CD4-positive, alpha-beta T cell treated with Interleukin-4 for 1 hour (primary cell): ENCODE measurements around the gene GNAI1.
"Not testable (repeated sequence)": the region's sequence is repeated elsewhere in the genome, so short reads cannot be mapped to it uniquely, and the experiment has no call there.

Source experiments
- DNase-seq, 2 donors: peaks; one replicate each; pipeline ENCODE4 v3.0.0-alpha.2; 2020 to 2022

Gene GNAI1

DNA sequence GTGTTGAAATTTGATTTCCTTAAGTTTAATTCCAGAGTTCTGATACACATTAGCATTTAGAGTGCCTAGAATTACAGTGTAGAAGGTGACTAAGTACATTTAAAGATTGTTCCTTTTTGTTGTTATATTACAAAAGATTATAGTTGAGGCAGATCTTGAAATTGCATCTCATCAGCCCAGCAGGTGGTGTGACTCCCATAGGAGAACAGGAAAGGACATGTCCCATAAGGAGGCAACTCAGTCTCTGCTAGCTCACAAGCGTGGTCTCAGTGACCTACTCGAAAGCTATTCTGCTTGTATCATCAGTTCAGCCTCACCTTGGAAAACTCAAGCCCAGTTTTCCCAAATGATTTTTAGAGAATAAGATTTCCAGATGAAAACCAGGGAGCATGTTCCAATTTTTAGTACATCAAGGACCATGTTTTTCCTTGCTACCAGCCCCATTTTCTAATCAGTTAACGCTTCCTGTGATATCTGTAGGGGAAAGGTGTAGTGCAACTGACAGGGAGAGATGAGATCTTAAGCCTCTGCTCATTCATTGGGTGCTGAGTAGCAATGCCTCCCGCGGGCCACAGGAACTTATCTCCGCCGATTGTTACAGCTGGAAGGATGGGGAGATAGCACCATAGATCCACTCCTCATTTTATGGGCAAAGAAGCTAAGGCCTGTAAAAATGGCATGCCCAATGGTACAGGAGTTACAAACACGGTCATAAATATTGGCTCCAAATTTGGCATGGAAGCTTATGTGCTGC lies 1.1 kb upstream of the GNAI1 start:
- no peak for DNase-seq

DNA sequence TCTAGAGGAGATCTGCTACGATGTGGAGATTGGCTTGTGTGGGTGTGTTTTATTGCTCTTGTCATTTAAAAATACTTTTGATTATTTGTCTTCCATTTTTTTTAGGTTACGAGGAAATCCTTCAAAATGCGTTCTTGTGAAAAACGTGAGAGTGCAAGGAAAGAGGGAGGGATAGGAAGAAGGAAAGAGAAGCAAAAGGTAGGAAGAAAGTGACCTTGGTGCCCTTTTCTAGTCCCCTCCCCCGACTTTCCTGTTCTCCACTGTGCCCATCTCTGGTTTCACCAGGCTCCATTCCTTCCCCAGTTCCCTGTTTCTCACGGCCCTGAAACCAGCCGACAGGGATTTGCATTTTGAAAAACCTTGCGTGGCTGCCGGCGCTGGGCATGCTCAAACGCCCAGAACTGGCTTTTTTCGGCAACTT lies 506 bp upstream of the GNAI1 start:
- DNase-seq, result no peak

DNA sequence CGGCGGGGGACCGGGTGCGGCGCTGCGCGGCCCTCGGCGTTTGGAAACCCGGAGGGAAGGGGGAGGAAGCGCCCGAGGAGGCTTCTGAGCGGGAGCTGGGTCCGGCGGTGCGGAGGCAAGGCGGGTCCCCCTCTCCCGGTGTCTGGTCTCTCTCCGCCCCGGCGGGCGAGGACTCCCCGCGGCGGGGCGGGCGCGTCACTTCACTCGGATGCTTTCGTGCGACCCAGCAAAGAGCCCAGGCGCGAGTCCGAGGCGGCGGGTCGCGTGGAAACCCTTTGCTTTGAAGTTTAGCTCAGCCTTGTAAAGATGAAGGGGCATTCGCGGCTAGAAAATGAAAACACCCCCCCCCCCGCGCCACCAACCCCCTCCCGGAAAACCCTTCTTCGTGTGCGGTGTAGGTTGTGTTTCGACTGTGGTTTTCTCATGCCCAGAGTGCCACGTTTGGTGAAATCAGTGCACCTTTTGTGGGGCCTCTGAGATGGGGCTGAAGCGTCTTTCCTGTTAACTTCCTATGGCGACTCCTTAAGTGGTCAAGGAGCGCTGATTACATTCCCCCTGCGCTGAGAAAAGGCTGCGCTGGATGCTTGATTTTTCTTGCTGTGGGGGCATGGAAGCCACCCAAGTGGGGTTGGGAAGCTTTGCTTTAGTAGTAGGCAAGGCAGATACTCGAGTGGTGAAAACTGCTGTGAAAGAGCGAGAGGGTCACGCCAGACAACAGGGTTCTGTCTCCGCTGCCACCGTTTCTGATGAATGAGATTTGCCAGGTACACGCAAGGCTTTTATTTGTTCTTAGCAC lies 876 bp downstream of the GNAI1 start:
- DNase-seq, result no peak

DNA sequence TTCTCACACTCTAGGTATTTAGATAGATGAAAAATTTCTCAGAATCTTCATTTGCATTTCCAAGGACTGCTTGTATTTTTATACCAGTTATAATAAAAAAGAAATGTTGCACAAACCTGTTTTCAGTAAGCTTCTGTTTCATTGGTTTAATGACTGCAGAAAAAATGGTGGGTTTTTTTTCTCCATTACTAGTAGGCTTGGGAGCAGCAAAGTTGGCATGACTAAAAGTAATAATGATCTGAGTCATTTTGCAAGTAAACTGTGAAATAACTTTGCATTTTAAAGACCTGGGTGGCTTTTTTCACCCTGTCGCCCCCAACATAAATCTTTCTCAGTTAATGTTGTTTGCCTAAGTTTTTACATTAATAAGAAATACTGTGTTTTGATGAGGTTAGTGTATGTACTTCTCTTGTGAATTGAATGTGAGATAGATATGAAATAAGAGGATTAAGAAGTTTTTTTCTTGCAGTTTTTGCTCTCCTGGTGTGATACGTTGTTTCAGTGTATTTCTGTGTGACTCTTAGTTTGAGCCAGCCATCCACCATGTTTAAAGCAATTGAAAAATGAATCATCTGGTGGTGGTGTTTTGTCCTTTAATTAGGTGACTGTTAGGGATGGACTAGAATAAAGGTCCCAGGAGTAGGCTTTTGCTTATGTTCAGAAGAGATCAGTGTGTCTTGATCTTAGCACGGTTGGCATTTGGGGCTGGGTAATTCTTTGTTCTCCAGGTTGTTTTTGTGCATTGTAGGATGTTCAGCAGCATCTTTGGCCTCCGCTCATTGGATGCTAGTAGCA lies 1.8 kb downstream of the GNAI1 start:
- DNase-seq, result no peak

DNA sequence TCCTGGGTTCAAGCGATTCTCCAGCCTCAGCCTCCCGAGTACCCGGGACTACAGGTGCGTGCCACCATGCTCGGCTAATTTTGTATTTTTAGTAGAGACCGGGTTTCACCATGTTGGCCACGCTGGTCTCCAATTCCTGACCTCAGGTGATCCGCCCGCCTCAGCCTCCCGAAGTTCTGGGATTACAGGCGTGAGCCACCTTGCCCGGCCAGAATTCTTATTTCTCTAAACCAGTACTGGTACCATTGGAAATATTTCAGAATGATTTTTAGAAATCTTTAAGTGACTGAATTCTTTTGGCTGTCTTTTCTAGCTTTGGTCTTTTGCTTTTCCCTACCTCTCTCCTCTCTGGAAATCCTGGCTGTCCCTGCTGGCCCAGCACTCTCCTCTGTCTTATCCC lies 2.8 kb downstream of the GNAI1 start:
- DNase-seq, result no peak

DNA sequence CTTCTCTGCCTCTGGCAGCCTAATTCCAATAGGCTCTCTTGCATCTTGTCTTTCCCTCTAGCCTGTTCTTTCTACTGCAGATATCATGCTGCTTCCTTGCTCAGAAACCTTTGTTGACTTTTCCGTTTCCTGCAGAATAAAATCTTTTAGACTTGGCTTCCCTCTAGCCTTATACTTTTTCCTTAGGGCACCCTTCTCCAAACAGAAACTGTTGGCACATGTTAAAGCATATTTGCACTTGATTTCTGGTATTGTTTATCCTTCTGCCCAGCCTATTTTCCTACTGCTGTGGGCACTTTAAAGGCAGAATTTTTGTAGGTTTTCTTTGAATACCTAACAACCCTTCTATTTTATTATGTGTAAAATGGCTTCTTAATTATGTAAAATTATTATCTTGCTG lies 4.6 kb downstream of the GNAI1 start:
- no peak for DNase-seq

DNA sequence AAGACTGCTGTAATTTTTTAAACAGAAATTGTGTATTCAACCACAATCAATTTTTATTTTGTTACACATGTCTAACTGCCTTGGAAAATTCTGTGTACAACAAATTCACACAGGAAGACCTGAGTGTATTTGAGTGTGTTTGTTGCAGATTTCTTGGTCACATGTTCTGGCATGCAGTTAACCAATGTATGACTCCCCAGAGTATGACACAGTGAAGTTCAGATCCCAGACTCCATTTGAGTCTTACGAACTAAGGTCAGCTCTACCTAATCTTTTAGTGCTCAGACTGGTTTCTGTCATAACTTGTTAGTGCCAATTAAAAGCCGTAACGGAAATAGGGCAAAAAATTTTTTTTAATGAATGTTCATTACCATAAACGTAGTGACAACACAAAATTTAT lies 5.8 kb downstream of the GNAI1 start:
- no peak for DNase-seq

DNA sequence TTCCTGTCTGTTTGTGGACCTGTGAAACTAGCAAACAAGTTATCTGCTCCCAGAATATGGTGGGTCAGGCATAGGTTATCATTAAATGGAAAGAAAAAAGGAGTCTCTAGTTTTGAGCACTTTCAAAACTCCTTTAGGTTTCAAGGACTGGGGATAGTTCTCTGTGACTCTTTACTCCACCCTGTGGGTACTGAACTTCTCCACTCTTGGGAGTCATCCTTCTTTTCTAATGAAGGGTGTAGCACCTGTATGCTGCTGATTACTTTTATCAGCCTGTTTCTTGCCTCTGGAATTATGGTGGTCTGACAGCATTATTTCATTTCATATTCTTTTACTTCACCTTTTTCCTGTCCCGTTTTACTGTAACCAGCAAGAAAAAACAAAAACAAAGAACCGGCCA lies 6.7 kb downstream of the GNAI1 start:
- no peak for DNase-seq

DNA sequence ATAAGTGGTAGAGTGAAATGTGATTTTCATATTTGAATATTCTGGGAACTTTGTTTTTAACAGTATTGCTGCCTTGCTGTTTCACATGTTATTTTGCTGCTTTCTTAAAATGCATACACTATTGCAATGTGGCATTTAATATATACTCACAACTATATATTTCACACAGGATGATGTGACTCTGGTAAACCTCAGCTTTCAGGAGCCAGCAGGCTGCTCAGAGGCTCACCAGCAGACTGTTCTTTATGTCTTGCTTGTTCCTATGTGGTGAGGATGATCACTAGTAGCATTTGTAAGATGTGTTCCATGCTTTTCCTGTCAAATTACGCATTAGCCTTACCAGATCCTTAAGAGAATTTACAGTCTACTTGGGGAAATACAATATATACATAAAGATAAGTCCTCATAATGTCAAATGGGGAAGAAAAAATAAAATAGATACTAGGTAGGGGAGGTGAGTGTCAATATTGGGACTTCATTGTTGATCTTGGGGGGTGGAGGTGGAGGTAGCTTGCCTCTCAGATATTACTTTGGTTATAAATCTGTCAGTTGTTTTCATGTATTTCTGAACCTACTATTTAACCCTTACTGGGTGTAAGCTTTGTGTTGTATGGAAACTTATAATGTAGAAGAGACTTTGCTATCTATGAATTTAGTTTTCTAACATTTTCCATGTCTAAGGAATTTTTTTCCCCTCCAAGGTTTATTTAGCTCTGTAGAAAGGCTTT lies 8.4 kb downstream of the GNAI1 start:
- DNase-seq, result no peak

DNA sequence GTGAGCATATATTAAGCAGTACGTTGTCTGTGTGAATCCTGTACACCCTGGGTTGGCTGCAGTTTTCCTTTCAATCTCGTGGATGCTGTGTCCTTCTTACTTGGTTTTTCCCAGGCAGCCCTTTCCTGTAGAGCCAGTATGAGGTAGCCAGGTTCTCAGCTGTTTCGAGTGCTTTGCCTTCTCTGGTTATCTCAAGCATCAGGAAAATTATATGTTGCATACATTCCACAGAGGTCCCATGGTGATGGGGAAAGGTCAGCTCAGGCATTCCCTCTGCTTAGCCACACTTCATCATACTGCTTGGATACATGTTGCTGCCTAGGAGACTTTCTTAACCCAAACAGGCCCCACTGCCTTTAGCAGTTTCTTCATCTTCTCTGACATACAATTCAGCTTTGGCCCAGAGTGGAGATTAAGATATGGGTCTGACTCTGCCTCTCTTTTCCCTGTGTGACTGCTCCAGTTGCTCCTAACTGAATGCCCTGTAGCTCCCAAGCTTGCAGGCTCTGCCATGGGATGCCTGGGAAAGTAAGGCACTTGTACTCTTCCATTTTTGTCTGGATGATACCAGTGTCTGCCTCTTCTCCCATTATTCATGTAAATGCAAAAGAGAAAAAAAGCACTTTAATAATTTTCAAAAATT lies 11.3 kb downstream of the GNAI1 start:
- DNase-seq, result no peak

DNA sequence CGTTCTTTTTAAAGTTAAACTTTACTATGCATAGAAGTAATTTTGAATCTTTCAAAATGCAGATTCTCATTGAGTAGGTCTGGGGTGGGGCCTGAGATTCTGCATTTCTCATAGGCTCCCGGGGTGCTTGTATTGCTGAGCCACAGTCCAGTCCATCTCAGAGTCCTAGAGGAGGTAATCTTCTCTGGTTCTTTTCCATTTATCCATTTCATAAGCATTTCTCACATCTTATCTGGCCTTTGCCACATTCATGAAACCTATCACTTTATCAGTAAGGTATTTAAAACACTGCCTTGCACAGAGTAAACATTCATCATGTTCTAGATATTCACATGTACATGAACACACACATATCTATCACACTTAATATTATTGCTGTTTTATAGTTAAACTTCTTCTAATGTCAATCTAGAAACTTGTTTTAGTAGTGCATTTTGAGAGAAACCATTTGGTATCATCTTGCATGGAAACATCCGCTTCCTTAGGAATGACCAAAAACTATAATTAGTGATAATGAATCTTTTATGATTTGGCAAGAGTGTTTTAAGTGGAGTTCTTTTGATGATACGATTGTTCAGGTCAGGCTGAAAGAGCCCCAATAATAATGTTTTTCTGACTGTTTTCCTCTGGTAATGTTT lies 12.0 kb downstream of the GNAI1 start:
- DNase-seq, result no peak

DNA sequence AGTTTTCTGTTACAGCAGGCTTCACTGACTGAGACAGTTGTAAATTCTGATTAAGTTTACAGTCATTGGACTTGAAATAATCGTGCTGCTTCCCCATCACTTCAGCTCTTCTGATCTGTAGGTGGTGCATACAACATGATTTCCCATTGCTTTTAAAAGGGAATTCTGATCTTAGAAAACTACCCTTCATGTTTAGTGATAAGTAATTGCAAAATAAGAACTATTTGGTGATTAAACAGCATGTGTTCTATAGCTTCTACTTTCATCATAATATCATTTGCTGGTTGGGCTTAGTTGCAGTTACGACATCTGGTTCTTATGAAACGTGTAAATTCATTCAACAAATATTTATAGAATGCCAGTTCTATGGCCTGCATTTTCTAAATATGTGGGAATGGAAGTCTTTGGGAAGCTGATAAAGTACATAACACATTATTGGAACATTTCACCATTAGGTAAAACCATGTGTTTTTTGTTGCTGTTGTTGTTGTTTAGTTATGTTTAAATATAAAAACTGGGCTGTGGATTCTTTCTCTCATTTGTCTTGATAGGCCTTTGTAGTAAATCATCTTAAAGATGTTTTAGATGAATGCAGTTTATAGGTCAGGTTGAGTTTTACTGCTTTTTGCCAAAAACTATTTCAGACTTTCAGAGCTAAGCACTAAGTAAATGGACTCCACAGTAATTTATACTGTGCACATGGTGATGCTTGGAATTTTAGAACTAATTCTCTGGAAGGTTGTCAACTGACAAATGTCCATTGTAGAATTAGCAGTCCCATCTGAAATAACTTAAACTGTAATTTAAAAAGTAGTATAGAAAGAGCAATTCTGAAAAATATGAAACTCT lies 13.1 kb downstream of the GNAI1 start:
- no peak for DNase-seq

DNA sequence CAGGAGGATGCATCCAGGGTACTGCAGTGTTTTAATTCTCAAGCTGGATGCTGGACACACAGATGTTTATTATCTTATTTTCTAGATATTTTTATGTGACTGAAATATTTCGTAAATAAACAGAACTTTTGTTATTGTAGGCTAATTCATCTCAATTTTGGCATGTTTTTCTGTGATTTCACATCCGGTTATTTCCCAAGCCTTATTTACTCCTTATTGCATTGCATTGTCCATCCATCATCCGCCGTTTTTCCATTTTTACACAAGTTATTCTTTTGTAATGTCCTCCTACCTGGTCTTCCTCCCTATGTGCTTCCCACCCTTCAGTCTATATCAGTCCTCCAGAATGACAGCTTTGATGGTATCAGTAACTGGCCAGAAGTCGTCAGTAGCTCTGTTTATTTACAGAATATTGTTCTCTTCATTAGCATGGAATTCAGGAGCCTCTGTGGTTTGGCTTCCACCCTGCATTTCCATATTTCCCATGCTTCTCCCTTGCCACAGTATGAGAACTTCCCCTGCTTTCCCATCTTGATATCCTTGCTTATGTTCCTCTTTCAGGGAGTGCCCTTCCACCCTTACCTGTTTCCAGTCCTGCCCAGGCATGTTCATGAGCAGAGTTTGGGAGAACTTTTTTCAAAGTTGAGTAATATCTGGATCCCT lies 16.1 kb downstream of the GNAI1 start:
- no peak for DNase-seq

DNA sequence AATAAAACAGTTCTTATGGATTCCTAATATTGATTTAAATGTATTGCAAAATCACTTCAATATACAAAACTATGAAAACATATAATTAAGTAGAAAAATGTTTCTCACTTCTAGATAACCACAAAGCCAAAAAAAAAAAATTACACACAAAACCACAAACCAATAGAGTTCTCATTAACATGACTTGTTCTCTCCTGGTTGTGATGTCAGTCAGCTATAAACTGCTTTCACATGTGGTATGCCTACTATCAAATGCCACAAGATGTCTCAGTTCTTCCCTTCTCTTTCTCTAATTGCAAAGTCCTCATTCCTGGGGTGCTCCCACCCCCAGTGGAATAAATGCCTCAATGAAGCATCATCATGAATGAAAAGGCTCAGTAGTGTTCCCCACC lies 16.6 kb downstream of the GNAI1 start:
- no peak for DNase-seq

DNA sequence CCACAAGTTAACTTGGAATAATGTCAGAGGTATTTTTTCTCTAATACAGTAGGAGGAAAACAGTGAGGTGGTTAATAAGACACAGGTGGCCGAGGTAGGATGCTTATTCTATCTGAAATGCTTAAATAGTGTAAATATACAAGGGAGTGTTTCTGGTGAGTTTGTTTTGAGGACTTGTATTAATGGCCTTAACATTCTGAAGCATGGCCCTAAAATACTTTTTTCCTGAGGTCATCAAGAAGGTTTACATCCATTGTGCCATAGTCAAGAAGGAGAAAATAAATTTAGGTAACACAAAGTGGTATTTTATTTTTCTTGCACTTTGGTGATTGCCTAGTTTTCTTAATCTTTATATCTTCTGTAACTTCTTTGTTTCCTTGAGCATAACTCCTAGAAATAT lies 18.8 kb downstream of the GNAI1 start:
- no peak for DNase-seq

DNA sequence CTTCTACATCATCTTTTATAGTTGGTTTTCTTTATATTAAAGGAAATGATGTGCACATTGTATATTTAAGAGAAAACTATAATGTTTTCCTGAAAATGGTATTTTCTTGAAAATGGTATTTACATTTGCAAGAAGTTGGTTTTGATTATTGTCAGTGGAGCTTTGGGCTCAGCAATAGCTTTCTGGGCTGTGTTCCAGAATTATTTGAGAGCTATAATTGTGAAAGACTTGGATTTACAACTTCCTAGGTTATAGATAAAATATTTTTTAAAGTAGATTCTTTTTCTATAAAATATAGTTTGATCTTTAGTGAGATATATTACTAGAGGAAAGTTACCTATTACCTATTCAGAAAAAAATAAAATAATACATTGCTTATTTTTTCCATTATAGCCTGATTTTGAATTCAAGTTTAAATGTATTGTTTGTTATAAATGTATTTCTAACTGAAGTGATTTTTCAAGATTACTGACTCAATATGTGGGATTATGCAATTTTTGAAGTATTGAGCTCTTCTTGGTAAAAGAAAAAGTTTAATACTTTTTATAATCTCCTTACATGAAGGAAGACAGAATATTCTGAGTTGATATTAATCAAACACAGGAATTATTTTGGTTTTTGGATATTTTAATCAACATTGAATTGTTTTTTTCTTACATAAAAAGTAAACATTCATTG lies 20.2 kb downstream of the GNAI1 start:
- DNase-seq, result no peak

DNA sequence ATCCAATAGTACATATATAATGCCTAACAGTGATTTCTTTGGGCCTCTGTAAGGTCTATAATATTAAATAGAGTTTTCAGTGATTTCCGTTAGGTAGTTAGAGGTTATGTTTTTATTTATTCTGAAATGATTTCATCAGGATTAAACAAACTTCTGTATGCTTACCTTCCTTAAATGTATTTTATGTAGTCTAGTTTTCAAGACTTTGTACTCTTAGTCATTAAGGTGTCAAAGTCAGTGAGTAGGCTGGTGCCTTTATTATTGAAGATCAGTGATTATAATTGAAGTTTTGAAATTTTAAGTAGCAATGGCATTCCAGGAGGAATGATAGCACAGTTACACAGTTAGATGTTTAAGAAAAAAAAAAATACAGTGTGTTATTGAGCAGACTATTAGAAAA lies 20.7 kb downstream of the GNAI1 start:
- no peak for DNase-seq

DNA sequence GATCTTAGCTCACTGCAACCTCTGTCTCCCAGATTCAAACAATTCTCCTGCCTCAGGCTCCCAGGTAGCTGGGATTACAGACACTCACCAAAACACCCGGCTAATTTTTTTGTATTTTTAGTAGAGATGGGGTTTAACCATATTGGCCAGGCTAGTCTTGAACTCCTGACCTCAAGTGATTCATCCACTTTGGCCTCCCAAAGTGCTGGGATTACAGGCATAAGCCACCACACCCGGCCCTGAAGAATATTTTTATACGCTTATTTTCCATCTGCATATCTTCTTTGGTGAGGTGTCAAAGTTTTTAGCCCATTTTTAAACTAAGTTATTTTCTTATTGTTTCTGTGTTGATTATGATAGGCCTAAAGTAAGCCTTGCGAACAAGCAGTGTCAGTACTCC lies 23.1 kb downstream of the GNAI1 start:
- DNase-seq, result not testable (repeated sequence)

DNA sequence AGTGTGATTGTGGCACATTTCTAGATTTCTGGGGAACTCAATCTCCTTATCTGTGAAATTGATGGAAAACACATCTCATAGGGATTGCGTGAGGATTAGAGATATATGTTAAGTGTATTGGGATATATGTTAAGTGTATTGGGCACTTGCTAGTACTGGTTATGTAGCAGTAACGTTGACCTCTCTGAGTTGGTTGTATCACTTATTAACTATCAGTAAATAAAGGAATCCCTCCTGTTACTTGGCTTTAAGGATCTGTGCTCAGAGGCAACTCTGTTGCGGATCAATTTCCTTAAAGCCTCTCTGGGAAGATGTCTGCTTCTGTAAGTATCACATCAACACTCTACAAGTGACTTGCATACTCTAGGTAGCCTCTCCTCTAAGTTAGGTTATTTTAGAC lies 25.2 kb downstream of the GNAI1 start:
- DNase-seq, result no peak

DNA sequence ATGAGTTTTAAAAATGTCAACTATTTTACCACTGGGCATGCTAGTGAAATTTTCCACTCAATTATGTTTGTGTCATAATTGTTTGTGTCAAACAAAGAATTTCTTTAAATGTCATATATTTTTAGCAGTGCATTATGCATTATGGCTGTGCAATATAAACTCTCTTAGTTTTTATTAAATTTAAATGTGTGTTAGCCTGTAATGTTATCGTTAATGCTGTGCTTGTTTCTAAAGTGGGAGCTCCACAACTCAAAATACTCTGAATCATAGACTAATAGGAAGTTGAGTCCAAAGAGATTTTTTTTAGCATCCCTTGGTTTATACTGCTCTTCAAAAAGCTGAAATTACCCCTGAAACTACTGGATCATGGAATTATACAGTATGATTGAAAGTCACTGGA lies 26.8 kb downstream of the GNAI1 start:
- DNase-seq, result no peak
